Measurements from ENCODE around the gene KAZN. TPM values are rescaled to one million over a fixed set of nuclear protein-coding genes. Genes with fewer than 3 reads are reported as not detected.

The KAZN gene
- polyA plus RNA-seq, 1 donor from 2014 or later: 20.6 TPM

DNA sequence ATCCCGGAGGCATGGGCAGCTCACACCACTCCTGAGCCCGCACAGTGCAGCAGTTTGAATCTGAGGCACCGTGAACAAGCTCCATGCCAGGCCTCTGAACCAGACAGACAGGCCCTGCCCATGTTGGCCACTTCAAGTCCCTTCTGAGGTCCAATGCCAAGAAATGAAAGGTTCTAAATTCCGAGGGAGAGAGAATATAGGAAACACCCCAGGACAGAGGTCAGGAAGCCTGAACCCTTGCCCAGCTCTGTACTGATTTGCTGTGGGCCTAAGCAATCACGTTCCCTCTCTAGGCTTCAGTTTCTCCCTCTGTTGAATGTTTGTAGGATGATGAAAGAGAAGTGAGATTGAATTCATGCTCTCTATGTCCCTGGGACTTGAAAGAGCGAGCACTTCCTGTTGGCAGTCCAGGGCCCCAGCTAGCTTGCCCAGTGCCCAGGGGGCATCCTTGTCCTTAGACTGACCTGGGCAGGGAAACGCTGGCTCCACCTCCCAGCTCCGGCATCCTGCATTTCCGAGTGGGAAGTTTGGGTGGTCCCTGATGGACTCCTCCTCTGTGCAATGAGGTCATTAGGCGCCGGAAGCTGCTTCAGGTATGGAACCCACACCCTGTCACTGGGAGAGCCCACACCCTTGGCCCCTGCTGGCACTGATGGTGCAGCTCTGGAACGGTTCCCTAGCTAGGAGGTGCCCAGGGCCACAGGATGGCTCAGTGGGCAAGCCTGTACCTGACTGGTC lies 312.7 kb downstream of the KAZN start:
- Histone ChIP-seq H3F3A (ENCODE audit: insufficient read depth, low read length, poor library complexity, severe bottlenecking) (no peaks in the 10 kb centered on the region), H3K4me3 (ENCODE audit: low read length) (no peak overlapping the region), H3K9me2 (ENCODE audit: insufficient read depth, low read length) (no peaks in the 10 kb centered on the region), H4K20me1 (ENCODE audit: insufficient read depth) (no peaks in the 10 kb centered on the region), H3K36me3 (ENCODE audit: insufficient read depth, low read length) (no peaks in the 10 kb centered on the region), H3K4me2 (ENCODE audit: low read length) (no peak overlapping the region), H3K27me3 (ENCODE audit: insufficient read depth, low read depth, low read length) (no peaks in the 10 kb centered on the region), H3K9ac (ENCODE audit: low read length) (no peak overlapping the region), H3K79me2 (replicated peaks; ENCODE audit: insufficient read depth, low read length) (no peaks in the 10 kb centered on the region), H3K9me3 (ENCODE audit: low read length) (no peaks in the 10 kb centered on the region), H2AFZ (ENCODE audit: low read depth, low read length) (no peak overlapping the region), H3K27ac (ENCODE audit: low read length) (no peak overlapping the region)
- TF ChIP-seq POLR2AphosphoS5 (IDR thresholded peaks at IDR 0.05): no peak
- TF ChIP-seq TAF1 (IDR thresholded peaks at IDR 0.05; ENCODE audit: low read depth): no peak
- no peak for TF ChIP-seq EZH2 (IDR thresholded peaks at IDR 0.05; ENCODE audit: borderline replicate concordance, insufficient read depth, low read length, poor library complexity, severe bottlenecking)
- TF ChIP-seq, protein P1, sequence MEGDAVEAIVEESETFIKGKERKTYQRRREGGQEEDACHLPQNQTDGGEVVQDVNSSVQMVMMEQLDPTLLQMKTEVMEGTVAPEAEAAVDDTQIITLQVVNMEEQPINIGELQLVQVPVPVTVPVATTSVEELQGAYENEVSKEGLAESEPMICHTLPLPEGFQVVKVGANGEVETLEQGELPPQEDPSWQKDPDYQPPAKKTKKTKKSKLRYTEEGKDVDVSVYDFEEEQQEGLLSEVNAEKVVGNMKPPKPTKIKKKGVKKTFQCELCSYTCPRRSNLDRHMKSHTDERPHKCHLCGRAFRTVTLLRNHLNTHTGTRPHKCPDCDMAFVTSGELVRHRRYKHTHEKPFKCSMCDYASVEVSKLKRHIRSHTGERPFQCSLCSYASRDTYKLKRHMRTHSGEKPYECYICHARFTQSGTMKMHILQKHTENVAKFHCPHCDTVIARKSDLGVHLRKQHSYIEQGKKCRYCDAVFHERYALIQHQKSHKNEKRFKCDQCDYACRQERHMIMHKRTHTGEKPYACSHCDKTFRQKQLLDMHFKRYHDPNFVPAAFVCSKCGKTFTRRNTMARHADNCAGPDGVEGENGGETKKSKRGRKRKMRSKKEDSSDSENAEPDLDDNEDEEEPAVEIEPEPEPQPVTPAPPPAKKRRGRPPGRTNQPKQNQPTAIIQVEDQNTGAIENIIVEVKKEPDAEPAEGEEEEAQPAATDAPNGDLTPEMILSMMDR (IDR thresholded peaks at IDR 0.05; ENCODE audit: poor library complexity, severe bottlenecking): no peak
- TF ChIP-seq EP300 (conservative IDR thresholded peaks at IDR 0.05; ENCODE audit: poor library complexity, severe bottlenecking): no peak
- no peak for TF ChIP-seq SMC3 (conservative IDR thresholded peaks at IDR 0.05; ENCODE audit: poor library complexity)
- TF ChIP-seq RAD21 (conservative IDR thresholded peaks at IDR 0.05): no peak

DNA sequence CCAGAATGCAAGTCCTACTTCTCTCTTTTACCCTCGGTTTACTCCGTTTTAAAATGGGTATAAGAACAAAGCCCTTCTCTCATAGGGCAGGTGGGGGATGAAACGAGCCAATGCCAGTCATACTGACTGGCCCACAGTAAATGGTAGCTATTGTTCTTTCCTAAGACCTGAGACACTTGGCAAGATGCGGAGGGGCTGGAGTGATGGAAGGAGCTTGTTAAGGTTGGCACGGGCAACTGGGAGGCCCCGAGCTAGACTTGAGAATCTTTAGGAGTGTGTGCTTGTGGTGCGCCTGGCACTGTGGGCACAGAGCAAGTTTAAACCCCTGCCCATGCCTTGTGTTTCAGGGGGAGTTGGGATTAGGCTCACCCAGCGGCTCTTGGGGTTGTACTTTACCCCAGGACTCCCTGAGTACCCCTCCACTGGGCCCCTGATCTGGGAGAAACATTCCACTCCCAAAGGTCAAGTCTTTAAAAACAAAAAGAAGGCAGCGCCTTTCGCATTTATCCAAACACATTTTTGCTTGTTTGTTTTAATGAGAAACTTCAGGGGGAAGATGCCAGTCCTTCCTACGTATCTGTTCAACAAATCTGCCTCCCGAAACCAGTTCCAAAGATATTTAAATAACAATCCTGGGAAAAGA lies 314.5 kb downstream of the KAZN start:
- no peak overlapping the region for H3K27ac ChIP-seq (ENCODE audit: low read length)
- H3K27me3 ChIP-seq (ENCODE audit: insufficient read depth, low read depth, low read length): no peaks in the 10 kb centered on the region
- H3K9ac ChIP-seq (ENCODE audit: low read length): no peak overlapping the region
- H3F3A ChIP-seq (ENCODE audit: insufficient read depth, low read length, poor library complexity, severe bottlenecking): no peaks in the 10 kb centered on the region
- no peak overlapping the region for H3K4me3 ChIP-seq (ENCODE audit: low read length)
- TF ChIP-seq, protein P1 (IDR thresholded peaks at IDR 0.05; ENCODE audit: poor library complexity, severe bottlenecking): no peak
- TF ChIP-seq EP300 (conservative IDR thresholded peaks at IDR 0.05; ENCODE audit: poor library complexity, severe bottlenecking): no peak
- no peak for TF ChIP-seq EZH2 (IDR thresholded peaks at IDR 0.05; ENCODE audit: borderline replicate concordance, insufficient read depth, low read length, poor library complexity, severe bottlenecking)
- no peak for TF ChIP-seq TAF1 (IDR thresholded peaks at IDR 0.05; ENCODE audit: low read depth)
- no peak for TF ChIP-seq RAD21 (conservative IDR thresholded peaks at IDR 0.05)
- no peak for TF ChIP-seq SMC3 (conservative IDR thresholded peaks at IDR 0.05; ENCODE audit: poor library complexity)
- TF ChIP-seq, protein P2, sequence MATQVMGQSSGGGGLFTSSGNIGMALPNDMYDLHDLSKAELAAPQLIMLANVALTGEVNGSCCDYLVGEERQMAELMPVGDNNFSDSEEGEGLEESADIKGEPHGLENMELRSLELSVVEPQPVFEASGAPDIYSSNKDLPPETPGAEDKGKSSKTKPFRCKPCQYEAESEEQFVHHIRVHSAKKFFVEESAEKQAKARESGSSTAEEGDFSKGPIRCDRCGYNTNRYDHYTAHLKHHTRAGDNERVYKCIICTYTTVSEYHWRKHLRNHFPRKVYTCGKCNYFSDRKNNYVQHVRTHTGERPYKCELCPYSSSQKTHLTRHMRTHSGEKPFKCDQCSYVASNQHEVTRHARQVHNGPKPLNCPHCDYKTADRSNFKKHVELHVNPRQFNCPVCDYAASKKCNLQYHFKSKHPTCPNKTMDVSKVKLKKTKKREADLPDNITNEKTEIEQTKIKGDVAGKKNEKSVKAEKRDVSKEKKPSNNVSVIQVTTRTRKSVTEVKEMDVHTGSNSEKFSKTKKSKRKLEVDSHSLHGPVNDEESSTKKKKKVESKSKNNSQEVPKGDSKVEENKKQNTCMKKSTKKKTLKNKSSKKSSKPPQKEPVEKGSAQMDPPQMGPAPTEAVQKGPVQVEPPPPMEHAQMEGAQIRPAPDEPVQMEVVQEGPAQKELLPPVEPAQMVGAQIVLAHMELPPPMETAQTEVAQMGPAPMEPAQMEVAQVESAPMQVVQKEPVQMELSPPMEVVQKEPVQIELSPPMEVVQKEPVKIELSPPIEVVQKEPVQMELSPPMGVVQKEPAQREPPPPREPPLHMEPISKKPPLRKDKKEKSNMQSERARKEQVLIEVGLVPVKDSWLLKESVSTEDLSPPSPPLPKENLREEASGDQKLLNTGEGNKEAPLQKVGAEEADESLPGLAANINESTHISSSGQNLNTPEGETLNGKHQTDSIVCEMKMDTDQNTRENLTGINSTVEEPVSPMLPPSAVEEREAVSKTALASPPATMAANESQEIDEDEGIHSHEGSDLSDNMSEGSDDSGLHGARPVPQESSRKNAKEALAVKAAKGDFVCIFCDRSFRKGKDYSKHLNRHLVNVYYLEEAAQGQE (IDR thresholded peaks at IDR 0.05; ENCODE audit: borderline replicate concordance): no peak
- no peak for TF ChIP-seq POLR2AphosphoS5 (IDR thresholded peaks at IDR 0.05)
- no peak for TF ChIP-seq MXI1 (conservative IDR thresholded peaks at IDR 0.05; ENCODE audit: poor library complexity, severe bottlenecking)
- no peaks in the 10 kb centered on the region for H3K9me3 ChIP-seq (ENCODE audit: low read length)
- H4K20me1 ChIP-seq (ENCODE audit: insufficient read depth): no peaks in the 10 kb centered on the region
- no peaks in the 10 kb centered on the region for H3K79me2 ChIP-seq (replicated peaks; ENCODE audit: insufficient read depth, low read length)
- no peaks in the 10 kb centered on the region for H3K9me2 ChIP-seq (ENCODE audit: insufficient read depth, low read length)
- H3K36me3 ChIP-seq (ENCODE audit: insufficient read depth, low read length): no peaks in the 10 kb centered on the region
- H3K4me2 ChIP-seq (ENCODE audit: low read length): no peak overlapping the region
- H2AFZ ChIP-seq (ENCODE audit: low read depth, low read length): no peak overlapping the region
